MCF 10A (cell line): Measurements from ENCODE around the gene MEIS3. TPM values are rescaled to one million over a fixed set of nuclear protein-coding genes. Genes with fewer than 3 reads are reported as not detected.
A peak's percentile ranks its signal among the peaks of the same experiment; 100 is the strongest.
"Not testable (repeated sequence)": the region's sequence is repeated elsewhere in the genome, so short reads cannot be mapped to it uniquely, and the experiment has no call there.

ENCODE experiments used
- BruUV-seq: library from RNA; stranded (reverse); fragments of 400-500 nt; replicated peaks from 2 replicates; lab custom pipeline; 2021; lab: Mats Ljungman, UMichigan
- CTCF ChIA-PET: fragments of 300-600 bp; sonication (Branson Sonifier 250); formaldehyde crosslinking; extraction: SDS; loops from one replicate; lab custom pipeline; 2021; ENCODE audit warnings: antibody characterized with exemption, inconsistent platforms; lab: Yijun Ruan, JAX
- POLR2A ChIA-PET: fragments of 300-600, 350-650 bp; sonication (Branson Sonifier 250); formaldehyde crosslinking; extraction: SDS; loops from one replicate; lab custom pipeline; 2020; ENCODE audit warnings: antibody characterized with exemption, inconsistent platforms; lab: Yijun Ruan, JAX
- DNase-seq: peaks from one replicate; pipeline ENCODE4 v3.0.0-alpha.2; 2018; ENCODE audit not compliant: unreplicated experiment
- H3K27ac Mint-ChIP-seq: one replicate; pipeline ENCODE4 v1.8.0; 2022; ENCODE audit warnings: mild to moderate bottlenecking, low read depth, mixed read lengths; ENCODE audit not compliant: unreplicated experiment
- H3K27me3 Mint-ChIP-seq: one replicate; pipeline ENCODE4 v1.8.0; 2022; ENCODE audit warnings: mixed read lengths; ENCODE audit not compliant: insufficient read depth, unreplicated experiment
- H3K36me3 Mint-ChIP-seq: one replicate; pipeline ENCODE4 v1.8.0; 2022; ENCODE audit warnings: mild to moderate bottlenecking, moderate library complexity, mixed read lengths; ENCODE audit not compliant: insufficient read depth, unreplicated experiment
- H3K4me1 Mint-ChIP-seq: one replicate; pipeline ENCODE4 v1.8.0; 2022; ENCODE audit warnings: mixed read lengths; ENCODE audit not compliant: insufficient read depth, unreplicated experiment
- H3K4me3 Mint-ChIP-seq: one replicate; pipeline ENCODE4 v1.8.0; 2022; ENCODE audit warnings: mild to moderate bottlenecking, moderate library complexity, mixed read lengths; ENCODE audit not compliant: unreplicated experiment
- H3K9me3 Mint-ChIP-seq: one replicate; pipeline ENCODE4 v1.8.0; 2022; ENCODE audit warnings: mixed read lengths; ENCODE audit not compliant: unreplicated experiment
- CTCF ChIP-seq: fragments of 200-600 bp; IDR thresholded peaks from one replicate; pipeline ENCODE4 v1.8.0; 2022; ENCODE audit warnings: antibody characterized with exemption, mild to moderate bottlenecking; ENCODE audit not compliant: unreplicated experiment
- intact Hi-C: fragments of 100-400 bp; cut with micrococcal nuclease; formaldehyde crosslinking; loops from 2 replicates; pipeline ENCODE4 v1.14.1; 2022
- total RNA-seq: library from RNA; stranded (reverse); gene quantifications from 2 replicates; pipeline ENCODE4 v1.2.3, GENCODE V29; 2022

MEIS3 gene
- total RNA-seq, 1 experiment from 2014 or later: 6.6 TPM

DNA sequence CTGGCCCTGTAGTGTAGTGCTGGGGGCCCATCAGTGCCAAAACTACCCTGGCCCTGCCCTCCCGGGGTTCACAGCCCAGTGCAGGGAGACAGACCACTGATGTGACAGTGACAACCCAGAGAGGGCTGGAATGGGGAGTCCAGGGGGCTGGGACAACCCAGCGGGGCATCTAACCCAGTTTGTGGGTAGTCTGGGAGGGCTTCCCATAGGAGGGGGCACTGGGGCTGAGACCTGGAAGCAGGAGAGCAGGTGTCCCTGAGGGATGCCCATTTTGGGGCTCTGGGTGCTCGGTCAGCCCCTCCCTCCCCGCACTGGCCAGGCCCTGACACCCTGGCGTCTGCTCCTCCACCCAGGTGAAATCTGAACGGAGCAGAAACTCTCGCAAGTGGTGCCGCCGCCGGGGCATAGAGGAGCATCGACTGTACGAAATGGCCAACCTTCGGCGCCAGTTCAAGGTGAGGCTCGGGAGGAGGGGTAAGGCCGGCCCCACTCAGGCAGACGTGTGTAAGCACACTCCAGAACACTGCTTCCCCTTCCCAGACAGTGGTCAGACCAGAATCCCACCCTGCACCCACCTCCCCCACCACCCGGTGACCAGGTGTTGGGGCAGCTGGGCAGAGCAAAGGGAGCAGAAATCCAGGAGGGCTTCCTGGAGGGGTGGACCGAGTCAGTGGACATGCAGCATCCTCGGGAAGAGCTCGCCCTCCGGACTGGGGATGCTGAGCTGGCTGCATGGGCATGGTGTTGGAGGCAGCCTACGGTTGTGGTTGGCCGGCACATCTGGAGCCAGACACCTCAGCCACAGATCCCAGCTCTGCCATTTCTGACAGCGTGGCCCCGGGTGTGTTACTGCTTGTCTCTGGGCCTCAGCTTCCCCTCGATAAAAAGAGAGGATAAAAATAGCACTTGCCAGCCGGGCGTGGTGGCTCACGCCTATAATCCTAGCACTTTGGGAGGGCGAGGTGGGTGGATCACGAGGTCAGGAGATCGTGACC, 45.8 kb downstream of the MEIS3 start:
- H3K27me3 Mint-ChIP-seq: no peaks in the 10 kb centered on the region
- intact Hi-C loops: no loop called here
- TF ChIP-seq CTCF: no peak
- no peak for DNase-seq
- H3K9me3 Mint-ChIP-seq: no peaks in the 10 kb centered on the region
- H3K4me1 Mint-ChIP-seq: peaks cover 14% of the 10 kb centered on the region
- no peak overlapping the region for H3K4me3 Mint-ChIP-seq
- ChIA-PET POLR2A (interaction anchor here (1.2 kb wide), 1 partner anchor 9 kb away, joined by 3 read pairs; no protein-coding TSS in a partner anchor), CTCF (interaction anchor here (0.8 to 1.2 kb wide), 2 partner anchors 18 to 25 kb away, joined by 3 to 4 read pairs; partner anchors contain the start of gene DHX34)
- peaks cover 72% of the 10 kb centered on the region for H3K36me3 Mint-ChIP-seq
- no TSS peak for BruUV-seq
- no peak overlapping the region for H3K27ac Mint-ChIP-seq

DNA sequence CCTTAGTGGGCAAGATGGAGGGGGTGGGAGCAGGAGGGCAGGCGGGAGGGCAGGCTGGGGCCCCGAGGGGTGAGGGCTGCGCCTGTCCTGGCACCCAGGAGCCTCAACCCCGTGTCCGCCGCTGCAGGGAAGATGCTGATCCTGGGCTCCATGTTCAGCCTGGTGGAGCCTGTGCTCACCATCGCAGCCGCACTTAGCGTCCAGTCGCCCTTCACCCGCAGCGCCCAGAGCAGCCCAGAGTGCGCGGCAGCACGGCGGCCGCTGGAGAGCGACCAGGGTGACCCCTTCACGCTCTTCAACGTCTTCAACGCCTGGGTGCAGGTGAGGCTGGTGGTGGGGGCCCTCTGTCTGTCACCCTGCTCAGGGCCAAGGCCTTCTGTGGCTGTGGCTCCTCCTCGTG, 46.7 kb downstream of the MEIS3 start:
- H3K27me3 Mint-ChIP-seq: no peaks in the 10 kb centered on the region
- no peaks in the 10 kb centered on the region for H3K9me3 Mint-ChIP-seq
- intact Hi-C loops: no loop called here
- ChIA-PET CTCF (interaction anchor here (0.5 kb wide), 1 partner anchor 644 kb away, joined by 3 read pairs; no protein-coding TSS in a partner anchor), POLR2A (no interaction called here)
- peaks cover 74% of the 10 kb centered on the region for H3K36me3 Mint-ChIP-seq
- BruUV-seq: no TSS peak
- no peak overlapping the region for H3K27ac Mint-ChIP-seq
- H3K4me1 Mint-ChIP-seq: peaks cover 14% of the 10 kb centered on the region
- no peak overlapping the region for H3K4me3 Mint-ChIP-seq
- no peak for DNase-seq
- TF ChIP-seq CTCF: no peak

DNA sequence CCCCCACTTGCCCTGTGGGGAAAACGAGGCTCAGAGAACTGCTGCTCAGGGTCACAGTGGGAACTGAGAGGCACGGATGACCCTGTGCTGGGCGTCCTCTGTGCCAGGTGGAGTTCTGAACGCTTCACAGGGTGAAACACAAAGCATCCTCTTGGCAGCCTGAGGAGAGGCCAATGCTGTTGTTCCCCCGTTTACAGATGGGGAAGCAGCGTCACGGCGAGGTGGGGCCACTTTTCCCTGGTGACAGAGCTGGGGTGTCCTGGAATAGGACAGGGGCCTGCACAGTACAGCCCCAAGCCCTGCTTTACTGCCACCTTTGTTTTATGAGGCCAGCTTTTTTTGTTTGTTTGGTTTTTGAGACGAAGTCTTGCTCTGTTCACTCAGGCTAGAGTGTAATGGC, 48.1 kb downstream of the MEIS3 start:
- DNase-seq: no peak
- no TSS peak for BruUV-seq
- H3K36me3 Mint-ChIP-seq: peaks cover 84% of the 10 kb centered on the region
- POLR2A ChIA-PET: no interaction called here
- no peaks in the 10 kb centered on the region for H3K27me3 Mint-ChIP-seq
- H3K4me1 Mint-ChIP-seq: peaks cover 14% of the 10 kb centered on the region
- CTCF ChIA-PET: interaction anchor here (0.6 to 2.4 kb wide), 3 partner anchors 20 to 79 kb away, joined by 3 to 11 read pairs (median 5); no protein-coding TSS in a partner anchor
- no peaks in the 10 kb centered on the region for H3K9me3 Mint-ChIP-seq
- intact Hi-C loops: no loop called here
- no peak overlapping the region for H3K4me3 Mint-ChIP-seq
- no peak overlapping the region for H3K27ac Mint-ChIP-seq
- no peak for TF ChIP-seq CTCF

GRCh38 chr19:47370045-47370611, 49.2 kb downstream of the MEIS3 start:
- BruUV-seq: no TSS peak
- no peaks in the 10 kb centered on the region for H3K27me3 Mint-ChIP-seq
- H3K27ac Mint-ChIP-seq: no peak overlapping the region
- POLR2A ChIA-PET: interaction anchor here (0.6 to 2.0 kb wide), 2 partner anchors 21 to 78 kb away, joined by 3 to 12 read pairs; partner anchors contain the start of gene DHX34
- intact Hi-C loops: no loop called here
- no peak for TF ChIP-seq CTCF
- H3K36me3 Mint-ChIP-seq: peaks cover 84% of the 10 kb centered on the region
- CTCF ChIA-PET: interaction anchor here (2.4 to 2.9 kb wide), 2 partner anchors 21 kb away, joined by 11 to 19 read pairs; partner anchors contain the start of gene DHX34
- DNase-seq: peak; percentile 87
- H3K9me3 Mint-ChIP-seq: no peaks in the 10 kb centered on the region
- H3K4me1 Mint-ChIP-seq: peaks cover 14% of the 10 kb centered on the region
- H3K4me3 Mint-ChIP-seq: no peak overlapping the region

- H3K27me3 Mint-ChIP-seq, POLR2A ChIA-PET, BruUV-seq, H3K9me3 Mint-ChIP-seq, intact Hi-C loops, H3K27ac Mint-ChIP-seq, DNase-seq, H3K4me3 Mint-ChIP-seq: not testable (repeated sequence)
- Mint-ChIP-seq H3K4me1 (peaks cover 21% of the 10 kb centered on the region), H3K36me3 (peaks cover 92% of the 10 kb centered on the region)
- CTCF ChIA-PET: interaction anchor here (1.0 kb wide), 1 partner anchor 62 kb away, joined by 3 read pairs; no protein-coding TSS in a partner anchor
Measured at GRCh38 chr19:47365455-47365854, 53.9 kb downstream of the MEIS3 start.
